Panc1 (cell line): ENCODE measurements around the gene RGS21.

Experiments
- POLR2AphosphoS5 ChIP-seq: IDR thresholded peaks from 2 replicates; pipeline ENCODE4 v1.6.1; 2012; ENCODE audit warnings: mild to moderate bottlenecking, low read depth, low read length, moderate library complexity
- TCF7L2 ChIP-seq: IDR thresholded peaks from 2 replicates; pipeline ENCODE4 v1.6.1; 2011; ENCODE audit warnings: mild to moderate bottlenecking, low read depth, low read length, inconsistent platforms
- TF ChIP-seq, protein P1 (sequence below): fragments of 450-650 bp; IDR thresholded peaks from 2 replicates; pipeline ENCODE4 v1.5.1; 2017; ENCODE audit warnings: mild to moderate bottlenecking

DNA sequence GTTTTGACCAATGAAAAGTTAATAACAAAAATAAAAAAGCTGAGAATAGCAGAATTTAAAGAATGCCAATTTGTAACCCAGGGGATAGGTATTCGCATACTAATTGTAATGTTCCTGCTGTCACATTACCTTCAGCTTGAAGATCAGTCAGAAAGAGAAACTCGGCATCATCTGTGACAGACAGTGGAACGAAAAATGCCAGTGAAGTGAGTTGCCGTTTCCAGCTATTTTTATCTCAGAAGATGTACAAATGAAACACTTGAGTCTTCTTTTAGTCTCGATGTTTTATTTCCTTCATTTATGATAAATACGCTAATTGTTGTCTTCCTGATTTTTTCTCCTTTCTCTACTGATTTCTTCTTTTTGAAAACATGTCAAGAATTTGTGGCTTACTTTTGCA lies 26.1 kb downstream of the RGS21 start:
- TF ChIP-seq, protein P1, sequence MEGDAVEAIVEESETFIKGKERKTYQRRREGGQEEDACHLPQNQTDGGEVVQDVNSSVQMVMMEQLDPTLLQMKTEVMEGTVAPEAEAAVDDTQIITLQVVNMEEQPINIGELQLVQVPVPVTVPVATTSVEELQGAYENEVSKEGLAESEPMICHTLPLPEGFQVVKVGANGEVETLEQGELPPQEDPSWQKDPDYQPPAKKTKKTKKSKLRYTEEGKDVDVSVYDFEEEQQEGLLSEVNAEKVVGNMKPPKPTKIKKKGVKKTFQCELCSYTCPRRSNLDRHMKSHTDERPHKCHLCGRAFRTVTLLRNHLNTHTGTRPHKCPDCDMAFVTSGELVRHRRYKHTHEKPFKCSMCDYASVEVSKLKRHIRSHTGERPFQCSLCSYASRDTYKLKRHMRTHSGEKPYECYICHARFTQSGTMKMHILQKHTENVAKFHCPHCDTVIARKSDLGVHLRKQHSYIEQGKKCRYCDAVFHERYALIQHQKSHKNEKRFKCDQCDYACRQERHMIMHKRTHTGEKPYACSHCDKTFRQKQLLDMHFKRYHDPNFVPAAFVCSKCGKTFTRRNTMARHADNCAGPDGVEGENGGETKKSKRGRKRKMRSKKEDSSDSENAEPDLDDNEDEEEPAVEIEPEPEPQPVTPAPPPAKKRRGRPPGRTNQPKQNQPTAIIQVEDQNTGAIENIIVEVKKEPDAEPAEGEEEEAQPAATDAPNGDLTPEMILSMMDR, result no peak
- TF ChIP-seq POLR2AphosphoS5 (no peak), TCF7L2 (no peak)
